ENCODE results near the gene AGPAT2.

Gene AGPAT2

GRCh38 chr9:136625101-136626065 is 61.9 kb downstream of the AGPAT2 start:
- DNase-seq (ENCODE audit: low read depth in 2 of 2): peak in 1 of 2 experiments; percentile 18

GRCh38 chr9:136624184-136624951 is 62.9 kb downstream of the AGPAT2 start:
- DNase-seq (ENCODE audit: low read depth in 2 of 2): no peak

GRCh38 chr9:136623842-136624183 is 63.4 kb downstream of the AGPAT2 start:
- no peak for DNase-seq (ENCODE audit: low read depth in 2 of 2)

Measured in fibroblast of skin of left quadriceps (primary cell).